M059J (cell line): Measurements from ENCODE around the gene CLCF1. TPM values are rescaled to one million over a fixed set of nuclear protein-coding genes. Genes with fewer than 3 reads are reported as not detected.
"Not testable (repeated sequence)": the region's sequence is repeated elsewhere in the genome, so short reads cannot be mapped to it uniquely, and the experiment has no call there.

ENCODE experiments used
- DNase-seq: peaks from one replicate; pipeline ENCODE4 v3.0.0-alpha.2; 2012; ENCODE audit warnings: low read depth
- total RNA-seq: library from RNA; depleted of rRNA; stranded (reverse); fragments of >200 nt; shearing (Covaris generic); gene quantifications from 2 replicates; pipeline ENCODE4 v1.2.3, GENCODE V29; 2014; rRNA removed

The CLCF1 gene
- total RNA-seq, 1 experiment from 2014 or later, result 22.6 TPM

- no peak for DNase-seq
Measured at GRCh38 chr11:67322049-67322448, 51.3 kb downstream of the CLCF1 start.

GRCh38 chr11:67321313-67321871, 52.0 kb downstream of the CLCF1 start:
- no peak for DNase-seq

GRCh38 chr11:67320691-67321090, 52.7 kb downstream of the CLCF1 start:
- DNase-seq, result no peak

- no peak for DNase-seq
Measured at GRCh38 chr11:67320011-67320410, 53.4 kb downstream of the CLCF1 start.

- DNase-seq, result not testable (repeated sequence)
Measured at GRCh38 chr11:67318876-67319275, 54.5 kb downstream of the CLCF1 start.

- DNase-seq, result no peak
Measured at GRCh38 chr11:67317888-67318555, 55.4 kb downstream of the CLCF1 start.

GRCh38 chr11:67317205-67317887, 56.1 kb downstream of the CLCF1 start:
- DNase-seq, result peak; percentile 96

- no peak for DNase-seq
Measured at GRCh38 chr11:67316882-67317204, 56.6 kb downstream of the CLCF1 start.

- no peak for DNase-seq
Measured at GRCh38 chr11:67315325-67315909, 58.0 kb downstream of the CLCF1 start.

- DNase-seq, result no peak
Measured at GRCh38 chr11:67314218-67314617, 59.2 kb downstream of the CLCF1 start.

Other genes with a start within 250 kb of the CLCF1 start
- gene GRK2, start 107.1 kb downstream of the CLCF1 start, total RNA-seq, result 21.8 and 39.3 TPM in 2 replicates
- gene ANKRD13D, start 84.3 kb downstream of the CLCF1 start, total RNA-seq, result 9.8 and 14.9 TPM in 2 replicates
- gene SSH3, start 70.1 kb downstream of the CLCF1 start, total RNA-seq, result 17.5 and 18.4 TPM in 2 replicates
- 127 and 137 TPM in 2 replicates for gene POLD4, start 20.1 kb downstream of the CLCF1 start, total RNA-seq
- 7.3 and 13.3 TPM in 2 replicates for gene RAD9A, start 18.4 kb upstream of the CLCF1 start, total RNA-seq
- gene PPP1CA, start 28.3 kb upstream of the CLCF1 start, total RNA-seq, result 223 and 247 TPM in 2 replicates
- not detected in 2 replicates for gene TBC1D10C, start 30.5 kb upstream of the CLCF1 start, total RNA-seq
- gene CARNS1, start 42.1 kb upstream of the CLCF1 start, total RNA-seq, result 0.22 TPM in 1 of 2 replicates, not detected in the other
- gene RPS6KB2, start 54.9 kb upstream of the CLCF1 start, total RNA-seq, result 36.6 and 37.1 TPM in 2 replicates
- gene PTPRCAP, start 64.1 kb upstream of the CLCF1 start, total RNA-seq, result 0.20 and 0.47 TPM in 2 replicates
- gene CORO1B, start 69.9 kb upstream of the CLCF1 start, total RNA-seq, result 79.7 and 137 TPM in 2 replicates
- not detected in 2 replicates for gene GPR152, start 79.1 kb upstream of the CLCF1 start, total RNA-seq
- gene CABP4, start 81.8 kb upstream of the CLCF1 start, total RNA-seq, result 6.9 and 9.0 TPM in 2 replicates
- 13.5 and 16.1 TPM in 2 replicates for gene TMEM134, start 95.7 kb upstream of the CLCF1 start, total RNA-seq
- 65.7 and 81.6 TPM in 2 replicates for gene AIP, start 109.4 kb upstream of the CLCF1 start, total RNA-seq
- 18.7 and 36.7 TPM in 2 replicates for gene PITPNM1, start 131.8 kb upstream of the CLCF1 start, total RNA-seq
- gene CDK2AP2, start 134.6 kb upstream of the CLCF1 start, total RNA-seq, result 63.8 and 71.7 TPM in 2 replicates
- gene CABP2, start 149.8 kb upstream of the CLCF1 start, total RNA-seq, result not detected in 2 replicates
- 436 and 441 TPM in 2 replicates for gene GSTP1, start 210.2 kb upstream of the CLCF1 start, total RNA-seq
- 118 and 153 TPM in 2 replicates for gene NDUFV1, start 233.3 kb upstream of the CLCF1 start, total RNA-seq